G401.6 (cell line): Measurements from ENCODE around the gene MSANTD2.

Experiments used
- FAIRE-seq: peaks from 2 replicates; lab custom pipeline; 2012; peaks lifted over from hg19 to GRCh38; lab: Jason Lieb, UNC

Gene MSANTD2

DNA sequence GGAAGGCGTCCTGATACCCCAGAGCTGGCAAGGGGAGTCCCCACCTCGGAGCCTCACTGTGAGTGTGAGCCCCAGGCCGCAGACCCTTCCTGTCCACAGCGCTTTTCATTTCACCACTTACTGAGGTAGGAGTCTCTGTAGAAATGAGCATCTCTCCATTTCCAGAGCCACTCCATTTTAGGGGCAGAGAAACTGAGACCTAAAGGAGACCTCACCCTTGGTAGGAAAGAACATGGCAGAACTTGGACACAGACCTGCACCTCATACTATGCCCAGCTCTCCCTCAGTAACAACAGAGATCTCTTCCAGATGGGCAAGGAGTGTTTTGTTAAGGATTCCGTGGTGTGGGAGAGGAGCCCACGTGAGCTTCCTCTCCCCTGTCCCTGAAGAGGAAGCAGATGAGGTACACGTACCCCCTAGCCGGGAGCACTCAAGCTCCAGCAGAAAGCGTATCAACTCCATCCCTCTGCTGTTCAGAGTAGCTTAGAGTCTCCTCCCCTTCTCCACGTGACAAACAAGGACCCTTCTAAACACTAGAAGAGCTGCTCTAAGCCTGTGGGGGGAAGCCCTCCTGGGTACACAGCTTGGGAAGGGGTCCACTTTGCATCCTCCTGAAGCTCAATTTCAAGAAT is 47.6 kb downstream of the MSANTD2 start:
- FAIRE-seq = no peak

GRCh38 chr11:124751741-124752470 is 48.3 kb downstream of the MSANTD2 start, which contains the start of gene VSIG2:
Gene VSIG2, minus strand, starts transcription at chr11:124752255. Its CDS starts 118 bp downstream, at chr11:124752137.
- FAIRE-seq = no peak

DNA sequence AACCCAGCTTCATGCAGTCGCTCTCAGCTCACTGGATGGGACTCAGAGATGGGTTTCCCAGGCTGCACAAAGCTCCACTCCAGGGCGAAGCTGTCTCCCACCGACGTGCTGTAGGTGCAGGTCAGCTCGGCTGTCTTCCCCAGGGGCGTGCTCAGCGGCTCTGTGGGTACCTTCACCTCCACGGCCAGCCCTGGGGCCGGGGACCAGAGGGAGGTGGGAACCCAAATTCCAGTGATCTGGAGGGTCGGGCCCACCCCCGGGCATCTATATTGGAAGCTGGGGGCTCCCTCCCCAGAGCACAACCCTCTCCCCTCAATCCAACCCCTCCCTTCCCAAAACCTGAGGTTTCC is 48.8 kb downstream of the MSANTD2 start:
- FAIRE-seq = no peak

DNA sequence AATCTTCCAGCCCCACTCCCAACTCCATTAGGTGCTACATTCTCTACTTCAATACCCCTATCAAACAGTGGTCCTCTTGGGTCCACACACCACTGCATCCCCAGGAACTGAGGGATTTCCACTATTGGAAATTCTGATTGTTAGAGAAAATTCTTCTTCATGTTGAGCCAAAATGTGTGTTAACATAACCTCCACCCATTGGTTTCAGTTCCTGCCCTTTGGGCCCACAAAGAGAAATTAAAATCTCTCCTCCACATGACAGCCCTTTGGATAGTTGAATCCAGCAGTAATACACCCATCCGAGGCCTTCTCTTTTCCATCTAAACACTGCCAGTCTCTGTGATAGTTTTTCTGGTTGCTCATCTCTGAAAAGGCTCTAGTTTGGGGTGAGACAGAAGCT is 50.3 kb downstream of the MSANTD2 start:
- FAIRE-seq = no peak

DNA sequence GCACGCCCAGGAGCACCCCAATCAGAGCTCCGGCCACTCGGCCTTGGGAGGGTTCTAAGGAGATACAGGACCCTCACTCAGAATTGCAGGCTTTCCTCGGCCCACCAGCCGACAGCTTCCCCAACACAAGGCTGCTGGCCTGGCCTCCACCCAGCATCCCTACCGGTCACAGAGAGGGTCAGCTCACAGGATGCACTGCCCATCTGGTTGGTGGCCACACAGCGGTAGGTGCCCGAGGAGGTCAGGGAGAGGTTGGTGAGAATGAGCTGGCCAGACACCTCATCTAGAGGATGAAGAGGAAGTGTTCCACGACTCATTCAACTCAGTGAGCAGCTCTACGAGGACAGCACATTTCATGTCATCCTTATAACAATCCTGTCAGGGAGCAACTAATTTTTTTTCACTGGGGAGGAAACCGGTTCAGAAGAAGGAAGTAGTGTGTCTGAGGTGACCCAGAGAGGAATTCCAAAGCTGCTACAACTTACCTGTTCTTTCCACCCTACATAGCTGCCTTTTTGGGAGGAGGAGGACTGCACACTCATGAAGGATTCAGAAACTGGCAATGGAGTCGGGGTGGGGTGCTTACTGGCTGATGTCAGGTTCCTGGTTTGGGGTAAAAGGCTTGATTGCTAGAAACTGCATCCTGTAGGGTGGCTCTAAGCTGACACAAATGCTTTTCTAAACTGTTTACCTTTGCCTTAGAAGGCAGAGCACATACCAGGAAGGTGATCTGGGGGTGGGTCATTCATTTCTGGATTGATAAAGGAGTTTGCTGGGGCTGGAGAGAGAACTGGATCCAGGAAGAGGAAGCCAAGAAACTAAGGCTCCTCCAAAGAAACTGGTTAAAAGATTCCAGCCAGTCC is 51.5 kb downstream of the MSANTD2 start:
- FAIRE-seq = no peak

DNA sequence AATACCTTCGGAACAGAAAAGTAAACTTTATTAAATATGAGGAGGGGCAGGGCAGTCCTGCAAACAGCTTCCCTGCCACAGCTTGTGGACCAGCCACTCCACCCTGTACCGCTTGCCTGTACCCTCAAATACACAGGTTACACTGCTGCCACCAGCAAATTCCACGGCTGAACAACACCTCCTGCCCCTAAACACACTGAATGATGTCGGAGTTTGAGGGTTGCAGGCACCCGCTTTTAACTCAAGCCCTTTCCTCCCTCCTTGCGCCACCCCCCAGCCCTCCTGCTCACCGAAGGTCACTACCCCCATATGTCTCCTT is 52.1 kb downstream of the MSANTD2 start:
- FAIRE-seq = no peak

DNA sequence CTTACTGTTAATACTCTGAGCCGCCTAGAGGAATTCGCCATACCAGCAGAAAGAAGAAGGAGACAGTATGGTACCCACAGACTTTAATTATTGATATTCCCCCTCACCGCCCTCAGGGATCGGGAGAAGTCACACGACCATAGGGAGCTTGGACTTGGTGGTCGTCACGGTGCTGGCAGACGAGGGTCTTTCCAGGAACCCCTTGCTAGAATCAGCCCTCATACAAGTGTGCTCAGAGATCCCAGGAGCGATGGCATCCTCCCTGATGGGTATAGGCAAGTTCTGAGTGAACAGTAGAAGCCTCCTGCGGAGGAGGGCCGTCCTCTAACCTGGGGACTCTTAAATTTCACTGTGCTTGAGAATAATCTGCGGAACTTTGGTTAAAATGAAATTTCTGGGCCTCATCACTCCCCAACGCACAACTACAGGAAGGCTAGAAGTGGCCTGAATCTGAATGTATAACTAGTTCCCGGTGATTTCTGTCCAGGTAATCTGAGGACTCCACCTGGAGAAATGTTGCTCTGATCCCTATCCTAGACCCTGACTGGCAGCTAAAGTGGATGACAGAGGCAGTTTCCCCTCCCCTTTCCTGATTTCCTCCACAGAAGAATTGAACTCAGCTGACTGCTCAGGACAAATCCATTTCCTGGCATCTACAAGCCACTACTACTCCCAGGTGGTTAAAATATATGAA is 52.7 kb downstream of the MSANTD2 start:
- no peak for FAIRE-seq

DNA sequence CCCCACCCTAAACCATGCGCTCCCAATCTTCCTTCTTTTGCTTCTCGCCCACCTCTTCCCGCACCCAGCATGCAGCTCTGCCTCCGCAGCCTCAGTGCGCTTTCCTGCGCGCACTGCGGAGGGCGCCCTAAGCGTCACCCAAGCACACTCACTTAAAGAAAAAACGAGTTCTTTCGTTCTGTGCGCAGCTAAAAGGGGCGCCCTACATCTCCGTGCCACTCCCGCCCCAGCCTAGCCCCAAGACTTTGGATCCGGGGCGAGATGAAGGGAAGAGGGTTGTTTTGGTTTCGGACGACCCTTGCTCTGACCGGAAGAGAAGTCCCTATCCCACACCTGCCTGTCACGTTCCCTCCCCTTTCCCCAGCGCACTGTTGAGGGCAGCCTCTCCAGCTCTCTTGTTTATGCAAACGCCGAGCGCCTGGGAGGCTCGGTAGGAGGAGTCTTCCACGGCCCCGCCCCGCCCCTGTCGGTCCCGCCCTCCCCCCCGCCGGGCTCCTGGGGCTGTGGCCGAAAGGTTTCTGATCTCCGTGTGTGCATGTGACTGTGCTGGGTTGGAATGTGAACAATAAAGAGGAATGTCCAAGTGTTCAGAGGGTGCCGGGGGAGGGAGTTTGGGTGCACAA is 53.5 kb downstream of the MSANTD2 start:
- no peak for FAIRE-seq

DNA sequence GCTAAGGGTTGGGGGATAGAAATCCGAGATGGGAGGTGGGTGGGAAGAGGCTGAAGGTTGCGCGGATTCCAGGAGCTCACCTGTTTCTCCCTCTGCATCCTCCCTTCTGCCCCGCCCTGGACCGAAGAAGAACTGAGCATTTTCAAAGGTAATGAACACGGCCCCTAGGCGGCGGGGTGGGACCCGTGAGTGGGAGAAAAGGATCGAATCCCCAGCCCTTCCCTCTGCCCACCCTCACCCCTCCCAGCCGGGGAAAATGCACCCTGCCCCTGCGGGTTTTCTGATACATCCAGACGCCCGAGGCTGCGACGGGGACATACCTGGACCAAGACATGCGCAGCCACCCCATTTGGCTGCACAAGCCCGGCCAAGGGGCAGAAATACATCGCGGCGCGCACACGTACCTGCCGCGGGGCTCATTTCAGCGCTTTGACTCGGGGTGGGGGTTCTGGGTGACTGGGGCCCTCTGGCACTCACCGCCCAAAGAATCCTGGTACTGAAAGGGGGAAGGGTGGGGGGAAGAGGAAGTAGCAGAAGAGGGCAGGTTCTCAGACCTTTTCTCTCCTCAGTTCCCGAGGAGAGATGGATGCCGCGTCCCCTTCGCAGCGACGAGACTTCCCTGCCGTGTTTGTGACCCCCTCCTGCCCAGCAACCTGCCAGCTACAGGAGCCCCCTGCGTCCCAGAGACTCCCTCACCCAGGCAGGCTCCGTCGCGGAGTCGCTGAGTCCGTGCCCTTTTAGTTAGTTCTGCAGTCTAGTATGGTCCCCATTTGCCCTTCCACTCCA is 54.2 kb downstream of the MSANTD2 start:
- FAIRE-seq = no peak

GRCh38 chr11:124745270-124745834 is 54.9 kb downstream of the MSANTD2 start:
- FAIRE-seq = no peak

DNA sequence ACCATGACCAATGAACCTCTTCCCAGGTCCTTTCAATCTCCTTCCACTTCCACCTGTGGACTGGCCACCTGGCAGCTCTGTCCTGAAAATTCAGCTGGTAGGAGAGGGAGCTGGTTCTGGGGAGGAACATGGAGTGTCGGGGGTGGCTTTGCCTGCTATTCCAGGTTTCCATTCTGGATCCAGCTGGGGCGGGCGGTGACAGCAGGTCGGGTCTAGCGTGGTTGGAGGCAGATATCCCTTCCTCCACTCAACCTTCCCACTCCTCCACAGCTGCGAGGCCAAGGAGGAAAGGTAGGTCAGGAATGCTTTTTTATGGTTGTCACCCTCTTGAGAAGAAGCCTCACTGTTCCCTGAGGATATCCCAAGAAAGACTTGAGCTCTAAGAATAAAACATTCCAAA is 57.2 kb downstream of the MSANTD2 start:
- FAIRE-seq = no peak

- FAIRE-seq = no peak
Observed at GRCh38 chr11:124742555-124742954, 57.7 kb downstream of the MSANTD2 start.

DNA sequence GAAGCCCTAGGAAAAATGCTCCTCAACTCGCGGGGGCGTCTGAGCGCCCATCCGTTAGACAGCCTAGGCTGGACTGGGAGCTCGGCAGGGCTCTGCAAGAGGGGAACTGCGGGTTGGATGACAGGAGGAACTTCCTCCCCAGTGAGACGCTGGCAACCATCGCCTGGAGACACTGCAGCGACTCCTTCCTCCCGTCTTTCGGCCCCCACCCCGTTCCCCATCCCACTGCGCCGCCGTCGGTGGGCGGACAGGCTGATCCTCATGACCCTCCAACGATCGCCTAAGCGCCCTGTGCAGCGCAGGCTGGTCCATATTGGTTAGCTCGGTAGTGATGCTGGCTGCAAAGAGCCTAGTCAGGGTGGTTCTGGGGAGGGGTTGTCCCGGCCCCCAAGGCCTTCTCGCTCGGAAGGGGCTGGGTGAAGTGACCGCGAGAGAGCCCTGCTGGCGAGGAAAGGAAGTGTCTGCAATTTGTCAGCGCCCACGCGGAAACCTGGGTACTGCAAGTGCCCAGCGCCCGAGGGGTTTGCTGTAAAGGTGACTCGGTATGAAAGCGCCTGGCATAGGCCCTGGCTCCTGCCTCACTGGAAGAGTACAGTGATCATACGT is 59.8 kb downstream of the MSANTD2 start:
- FAIRE-seq = no peak

DNA sequence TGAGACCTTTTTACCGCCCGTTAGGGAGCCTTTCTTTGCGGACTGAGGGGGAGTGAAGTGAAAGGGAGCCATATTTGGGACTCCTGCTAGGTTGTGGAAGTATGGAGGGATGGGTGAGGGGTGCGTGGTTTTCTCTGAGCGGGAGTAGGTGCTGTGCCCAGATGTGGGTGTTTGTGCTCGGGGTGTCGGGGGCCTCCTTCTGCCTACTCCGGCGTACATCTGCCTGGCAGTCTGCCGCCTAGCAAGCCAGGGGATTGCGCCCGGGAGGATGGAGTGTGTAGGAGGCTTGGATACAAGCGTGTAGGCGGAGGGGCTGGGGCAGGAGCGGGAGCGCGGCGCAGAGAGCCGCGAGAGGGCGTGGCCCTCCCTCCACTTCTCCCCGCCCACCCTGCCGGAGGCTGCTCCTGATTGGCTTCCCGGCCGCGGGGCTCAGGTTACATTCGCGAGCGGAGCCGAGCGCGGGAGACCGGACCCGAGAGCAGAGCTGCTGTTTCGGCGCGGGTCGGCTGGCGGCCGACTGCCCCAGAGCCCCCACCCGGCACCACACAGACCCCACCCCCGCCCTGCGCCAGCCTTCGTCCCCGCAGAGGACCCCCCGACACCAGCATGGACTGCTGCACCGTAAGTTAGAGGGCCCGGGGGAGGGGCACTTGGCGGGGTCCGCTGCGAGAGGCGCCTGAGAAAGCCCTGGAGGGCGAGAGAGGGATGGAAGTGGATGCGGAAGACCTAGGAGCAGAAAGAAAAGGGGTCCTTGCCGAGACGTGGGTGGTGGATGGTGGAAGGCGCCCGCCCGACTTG is 60.5 kb downstream of the MSANTD2 start, which contains the start of gene NRGN:
Gene NRGN, plus strand, starts transcription at position 464 of the 798 bp plus-strand sequence. Its CDS starts 143 bp downstream, at position 607.
- FAIRE-seq = peak; percentile 60

DNA sequence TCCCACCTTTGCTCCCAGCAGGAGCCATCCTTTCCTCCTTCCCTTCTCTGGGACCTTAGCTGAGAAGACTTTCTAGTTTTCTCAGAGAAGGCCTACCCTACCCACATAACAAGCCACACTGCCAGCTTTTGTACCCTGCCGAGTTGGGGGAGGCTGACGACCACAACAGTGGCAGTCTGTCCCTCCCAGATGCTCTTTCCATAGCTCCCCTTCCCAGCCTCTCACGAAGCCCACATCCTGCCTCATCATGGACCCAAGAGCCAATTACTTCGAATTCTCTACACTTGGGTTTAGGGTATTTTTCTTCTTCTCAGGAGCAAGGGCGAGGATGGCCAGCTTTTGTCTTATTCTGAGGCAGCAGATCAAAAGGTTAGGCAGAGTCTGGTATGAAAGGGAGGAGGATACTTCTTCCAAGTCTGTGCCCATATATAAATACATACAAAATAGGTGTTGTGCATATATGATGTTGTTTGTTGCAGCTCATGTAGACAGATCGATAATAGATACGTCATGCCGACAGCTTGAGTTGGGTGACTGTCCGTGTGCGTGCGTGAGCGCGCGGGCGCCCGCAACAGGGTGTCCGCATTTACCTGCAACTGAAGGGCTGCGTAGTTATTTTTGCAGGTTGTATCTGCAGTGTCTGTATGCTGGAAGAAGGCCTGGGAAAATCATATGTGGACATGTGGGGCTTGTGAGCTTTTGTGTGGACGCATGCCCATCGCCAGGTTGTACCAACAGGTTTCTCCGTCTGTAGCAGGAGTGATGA is 61.3 kb downstream of the MSANTD2 start:
- FAIRE-seq = no peak

DNA sequence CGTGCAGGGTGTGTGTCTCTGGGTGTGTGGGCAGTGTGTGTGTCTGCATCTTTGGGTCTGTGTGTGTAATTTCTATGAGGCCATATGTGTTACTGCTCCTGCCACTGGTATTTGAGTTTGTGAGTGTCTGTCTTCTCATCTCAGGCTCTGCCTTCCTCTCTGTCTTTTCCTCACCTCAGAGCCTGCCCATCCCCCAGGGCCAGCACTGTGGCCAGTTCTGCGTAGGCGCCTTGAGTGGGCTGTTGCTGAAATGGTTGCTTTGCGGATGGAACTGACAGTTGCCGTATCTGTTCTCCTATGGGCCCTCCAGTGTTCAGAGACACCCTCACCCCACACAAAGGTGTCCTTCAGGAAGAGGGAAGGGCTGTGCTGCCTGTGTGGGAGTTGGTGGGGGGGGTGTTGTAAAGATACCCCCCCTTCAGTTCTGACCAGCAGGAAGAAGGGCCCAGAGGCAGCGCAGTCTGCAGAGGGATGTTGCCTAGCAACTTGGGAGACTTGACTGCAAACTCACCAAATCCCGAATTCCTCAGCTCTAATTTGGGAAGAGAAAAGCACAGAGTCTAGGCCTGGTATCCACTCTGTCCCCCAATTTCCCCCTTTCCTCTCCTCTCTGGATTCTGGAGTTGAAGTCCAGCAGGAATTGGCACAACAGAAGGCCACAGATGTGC is 62.4 kb downstream of the MSANTD2 start:
- no peak for FAIRE-seq

GRCh38 chr11:124736736-124737135 is 63.5 kb downstream of the MSANTD2 start:
- no peak for FAIRE-seq

- no peak for FAIRE-seq
Observed at GRCh38 chr11:124732230-124732629, 68.0 kb downstream of the MSANTD2 start.
